ENCODE data around the gene GRIK4.

DNA sequence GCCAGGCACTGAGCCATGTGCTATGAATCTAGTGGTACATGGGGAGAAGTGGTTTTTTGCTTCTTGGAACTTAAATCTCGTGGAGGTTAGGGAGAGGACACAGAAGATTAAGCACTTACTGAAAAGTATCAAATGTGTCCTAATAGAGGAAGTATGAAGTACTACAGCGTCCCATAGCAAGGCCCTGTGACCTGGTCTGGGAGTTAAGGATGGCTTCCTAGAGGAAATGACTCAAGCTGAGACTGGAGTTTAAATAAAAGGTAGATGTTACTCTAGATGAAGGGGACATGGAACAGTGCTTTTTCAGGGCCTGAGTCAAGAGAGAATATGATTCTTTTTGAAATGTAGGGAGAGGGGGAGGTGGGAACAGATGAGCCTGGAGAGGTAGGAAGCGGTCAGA lies 202.9 kb downstream of the GRIK4 start:
- TF ChIP-seq, protein P1, sequence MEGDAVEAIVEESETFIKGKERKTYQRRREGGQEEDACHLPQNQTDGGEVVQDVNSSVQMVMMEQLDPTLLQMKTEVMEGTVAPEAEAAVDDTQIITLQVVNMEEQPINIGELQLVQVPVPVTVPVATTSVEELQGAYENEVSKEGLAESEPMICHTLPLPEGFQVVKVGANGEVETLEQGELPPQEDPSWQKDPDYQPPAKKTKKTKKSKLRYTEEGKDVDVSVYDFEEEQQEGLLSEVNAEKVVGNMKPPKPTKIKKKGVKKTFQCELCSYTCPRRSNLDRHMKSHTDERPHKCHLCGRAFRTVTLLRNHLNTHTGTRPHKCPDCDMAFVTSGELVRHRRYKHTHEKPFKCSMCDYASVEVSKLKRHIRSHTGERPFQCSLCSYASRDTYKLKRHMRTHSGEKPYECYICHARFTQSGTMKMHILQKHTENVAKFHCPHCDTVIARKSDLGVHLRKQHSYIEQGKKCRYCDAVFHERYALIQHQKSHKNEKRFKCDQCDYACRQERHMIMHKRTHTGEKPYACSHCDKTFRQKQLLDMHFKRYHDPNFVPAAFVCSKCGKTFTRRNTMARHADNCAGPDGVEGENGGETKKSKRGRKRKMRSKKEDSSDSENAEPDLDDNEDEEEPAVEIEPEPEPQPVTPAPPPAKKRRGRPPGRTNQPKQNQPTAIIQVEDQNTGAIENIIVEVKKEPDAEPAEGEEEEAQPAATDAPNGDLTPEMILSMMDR (IDR thresholded peaks at IDR 0.05) = no peak
- no peak for TF ChIP-seq POLR2A (IDR thresholded peaks at IDR 0.05)
